Adipose tissue (tissue), 3 donors: ENCODE data around the gene PSMG3. TPM values are rescaled to one million over a fixed set of nuclear protein-coding genes. Genes with fewer than 3 reads are reported as not detected.

Experiments
- H3K27ac ChIP-seq: one replicate; pipeline ENCODE4 v1.5.1; 2013; ENCODE audit warnings: low read depth, low read length
- WGBS, 3 donors: extraction: QIAGEN DNeasy Blood & Tissue Kit; methylation state at CpG; one replicate each; pipeline ENCODE4 v1.1.7; 2013; 5-methylcytosine and 5-hydroxymethylcytosine counted together
- polyA plus RNA-seq, 3 donors: library from polyadenylated mRNA; stranded (reverse); fragments of 200-250 nt; gene quantifications; one replicate each; pipeline ENCODE4 v1.2.3, GENCODE V29; 2013
- donor health status: healthy with polysubstance abuse.
- donor health status: Bipolar disorder and iron deficiency.
- donor health status: healthy.

Gene PSMG3
- polyA plus RNA-seq, 3 donors = 21.3 to 41.8 (median 34.7) TPM

GRCh38 chr7:1539882-1540775 lies 29.7 kb downstream of the PSMG3 start:
- no peak overlapping the region for H3K27ac ChIP-seq
- 94 to 95% (median 94%) methylated on average over 63 to 73 of the region's 73 CpGs for WGBS, 3 donors

- 78 to 85% (median 80%) methylated on average over 35 to 36 of the region's 36 CpGs for WGBS, 3 donors
These were observed 30.5 kb downstream of the PSMG3 start for GRCh38 chr7:1539181-1539881.

GRCh38 chr7:1538544-1539180 lies 31.2 kb downstream of the PSMG3 start:
- 67 to 74% (median 68%) methylated on average over 23 to 25 of the region's 25 CpGs for WGBS, 3 donors
- no peak overlapping the region for H3K27ac ChIP-seq

More at GRCh38 chr7:1539181-1539881, 30.5 kb downstream of the PSMG3 start:
- H3K27ac ChIP-seq = no peak overlapping the region

- peak overlapping the region; percentile 92 for H3K27ac ChIP-seq
- WGBS, 3 donors = 29 to 45% (median 42%) methylated on average over 45 to 56 of the region's 56 CpGs
These were observed 32.1 kb downstream of the PSMG3 start for GRCh38 chr7:1537535-1538412.

GRCh38 chr7:1536743-1537534 lies 32.9 kb downstream of the PSMG3 start:
- H3K27ac ChIP-seq = peak overlapping the region; percentile 92
- 16 to 43% (median 33%) methylated on average over 49 to 52 of the region's 52 CpGs for WGBS, 3 donors

- 58 to 70% (median 66%) methylated on average over 7 of the region's 7 CpGs for WGBS, 3 donors
- H3K27ac ChIP-seq = no peak overlapping the region
These were observed 33.4 kb downstream of the PSMG3 start for GRCh38 chr7:1536455-1536742.

- H3K27ac ChIP-seq = no peak overlapping the region
- 82 to 86% (median 83%) methylated on average over 40 to 42 of the region's 42 CpGs for WGBS, 3 donors
These were observed 34.0 kb downstream of the PSMG3 start for GRCh38 chr7:1535701-1536454.

- 57 to 64% (median 62%) methylated on average over 6 of the region's 6 CpGs for WGBS, 3 donors
- no peak overlapping the region for H3K27ac ChIP-seq
These were observed 34.8 kb downstream of the PSMG3 start for GRCh38 chr7:1535100-1535458.

GRCh38 chr7:1534330-1535099 lies 35.3 kb downstream of the PSMG3 start:
- H3K27ac ChIP-seq = no peak overlapping the region
- 84 to 88% (median 88%) methylated on average over 28 to 30 of the region's 30 CpGs for WGBS, 3 donors

- peak overlapping the region; percentile 93 for H3K27ac ChIP-seq
- 66 to 68% (median 67%) methylated on average over 24 of the region's 24 CpGs for WGBS, 3 donors
These were observed 36.1 kb downstream of the PSMG3 start for GRCh38 chr7:1533547-1534329.

GRCh38 chr7:1533255-1533546 lies 36.6 kb downstream of the PSMG3 start:
- 24 to 47% (median 33%) methylated on average over 9 of the region's 9 CpGs for WGBS, 3 donors
- peak overlapping the region; percentile 93 for H3K27ac ChIP-seq

- 2% methylated on average over 36 of the region's 36 CpGs for WGBS, 3 donors
These were observed 37.2 kb downstream of the PSMG3 start for GRCh38 chr7:1532456-1533254.

GRCh38 chr7:1531979-1532455 lies 37.8 kb downstream of the PSMG3 start:
- 14 to 30% (median 24%) methylated on average over 10 of the region's 10 CpGs for WGBS, 3 donors
- peak overlapping the region; percentile 48 for H3K27ac ChIP-seq

More at GRCh38 chr7:1532456-1533254, 37.2 kb downstream of the PSMG3 start:
- peak overlapping the region; percentile 93 for H3K27ac ChIP-seq

- WGBS, 3 donors = 1 to 3% (median 3%) methylated on average over 40 to 55 of the region's 55 CpGs
- peak overlapping the region; percentile 90 for H3K27ac ChIP-seq
These were observed 38.4 kb downstream of the PSMG3 start for GRCh38 chr7:1531263-1531978.
